GM19468 (cell line): ENCODE measurements around the gene ZCCHC12.
A peak's percentile ranks its signal among the peaks of the same experiment; 100 is the strongest.
"Not testable (repeated sequence)": the region's sequence is repeated elsewhere in the genome, so short reads cannot be mapped to it uniquely, and the experiment has no call there.

Experiments
- ATAC-seq: cut with Tn5 transposase; IDR thresholded peaks from one replicate; pipeline ENCODE4 v1.9.1; 2021; ENCODE audit warnings: mild to moderate bottlenecking, moderate library complexity, moderate number of reproducible peaks; ENCODE audit not compliant: unreplicated experiment; ENCODE audit errors: extremely low read depth

Gene ZCCHC12

DNA sequence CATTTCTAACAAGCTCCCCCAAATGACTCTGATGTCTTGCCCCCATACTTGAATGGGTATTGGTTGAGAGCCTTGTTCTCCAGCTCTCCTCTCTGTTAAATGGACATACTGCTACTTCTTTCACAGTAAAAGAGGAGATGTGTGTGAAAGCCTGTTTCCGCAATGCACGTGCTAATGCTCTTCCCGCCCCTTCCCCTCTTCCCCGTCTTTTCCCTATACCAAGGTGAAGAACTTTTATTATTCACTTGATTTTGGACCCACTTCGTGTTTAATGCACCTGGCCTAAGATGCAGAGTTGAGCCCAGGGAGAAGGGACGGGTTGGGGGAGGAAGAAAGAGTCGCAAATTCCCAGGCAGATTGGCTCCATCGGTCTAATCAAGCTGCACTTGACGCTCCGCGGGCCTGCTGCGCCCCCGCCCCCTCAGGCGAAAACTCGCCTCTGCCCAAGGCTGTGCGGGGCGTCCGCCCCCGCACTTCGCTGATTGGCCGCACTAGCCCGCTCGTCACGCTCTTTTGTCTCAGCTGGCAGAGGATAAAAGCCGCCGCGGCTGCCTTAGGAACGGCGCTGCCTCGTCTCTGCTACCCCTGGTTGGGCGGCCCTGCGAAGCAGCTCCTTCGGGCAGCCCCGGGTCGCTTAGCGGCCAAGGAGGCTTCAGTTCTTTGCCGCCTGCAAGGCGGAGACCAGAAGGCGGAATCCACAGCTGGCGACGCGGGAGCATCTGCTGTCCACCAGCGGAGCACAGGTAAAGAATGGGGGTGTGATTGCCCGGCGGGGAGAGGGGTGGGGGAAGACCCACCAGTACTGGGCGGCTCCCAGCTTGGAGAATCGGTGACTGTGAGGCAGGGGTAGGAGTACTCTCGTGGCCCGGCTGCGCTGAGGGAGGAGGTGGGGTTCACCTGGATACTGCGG, at the start of gene ZCCHC12:
ZCCHC12 (plus strand) TSS at position 562 of the 910 bp plus-strand sequence. CDS start 1,421 bp downstream, outside the sequence.
- peak; percentile 39 for ATAC-seq

DNA sequence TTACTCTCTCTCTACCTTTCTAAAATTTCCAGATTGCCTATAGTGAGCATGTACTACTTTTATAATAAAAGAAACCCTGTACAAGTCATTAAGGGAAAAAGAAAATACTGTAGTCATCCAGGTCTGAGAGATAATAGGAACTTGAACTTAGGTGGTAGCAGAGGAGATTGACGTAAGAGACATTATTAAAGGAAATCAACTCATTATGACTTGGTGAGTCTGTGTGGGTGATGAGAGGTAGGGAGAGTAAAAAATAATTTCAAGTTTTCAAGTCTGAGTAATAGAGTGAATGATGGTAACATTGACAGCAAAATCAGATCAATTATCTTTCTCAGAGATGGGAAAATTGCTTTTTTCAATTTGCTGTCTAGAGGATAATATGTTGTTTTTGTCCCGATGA, 44.0 kb upstream of the ZCCHC12 start:
- no peak for ATAC-seq

DNA sequence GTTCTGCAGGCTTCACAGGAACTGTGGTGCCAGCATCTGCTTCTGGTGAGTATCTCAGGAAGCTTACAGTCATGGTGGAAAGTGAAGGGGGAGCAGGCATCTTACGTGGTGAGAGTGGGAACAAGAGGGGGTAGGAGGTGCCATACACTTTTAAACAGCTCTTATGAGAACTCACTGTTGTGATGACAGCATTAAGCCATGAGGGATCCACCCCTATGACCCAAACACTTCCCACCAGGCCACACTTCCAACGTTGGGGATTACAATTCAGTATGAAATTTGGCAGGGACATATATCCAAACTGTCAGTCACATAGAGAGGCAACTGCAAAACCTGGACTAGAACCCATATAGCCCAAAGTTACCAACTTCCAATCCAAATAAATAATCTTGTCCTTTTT, 43.1 kb upstream of the ZCCHC12 start:
- ATAC-seq = no peak

DNA sequence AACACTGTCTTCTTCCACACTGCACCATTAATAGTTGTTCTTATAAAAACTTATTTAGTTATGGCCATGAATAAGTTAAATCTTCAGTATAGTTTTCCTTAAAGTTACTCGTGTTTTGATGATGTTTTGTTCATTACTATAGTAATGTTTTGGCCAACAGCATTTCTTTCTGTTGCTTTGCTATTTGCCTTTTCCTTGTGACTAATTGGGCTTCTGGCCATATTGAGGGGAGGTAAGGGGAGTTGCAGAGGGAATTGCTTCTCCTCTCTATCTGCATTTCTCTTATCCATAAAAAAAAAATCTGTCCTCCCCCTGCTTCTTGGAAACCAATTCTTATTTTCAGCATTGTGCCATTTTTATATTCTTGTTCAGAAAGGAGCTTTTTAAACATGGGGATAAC, 42.7 kb upstream of the ZCCHC12 start:
- ATAC-seq = no peak

DNA sequence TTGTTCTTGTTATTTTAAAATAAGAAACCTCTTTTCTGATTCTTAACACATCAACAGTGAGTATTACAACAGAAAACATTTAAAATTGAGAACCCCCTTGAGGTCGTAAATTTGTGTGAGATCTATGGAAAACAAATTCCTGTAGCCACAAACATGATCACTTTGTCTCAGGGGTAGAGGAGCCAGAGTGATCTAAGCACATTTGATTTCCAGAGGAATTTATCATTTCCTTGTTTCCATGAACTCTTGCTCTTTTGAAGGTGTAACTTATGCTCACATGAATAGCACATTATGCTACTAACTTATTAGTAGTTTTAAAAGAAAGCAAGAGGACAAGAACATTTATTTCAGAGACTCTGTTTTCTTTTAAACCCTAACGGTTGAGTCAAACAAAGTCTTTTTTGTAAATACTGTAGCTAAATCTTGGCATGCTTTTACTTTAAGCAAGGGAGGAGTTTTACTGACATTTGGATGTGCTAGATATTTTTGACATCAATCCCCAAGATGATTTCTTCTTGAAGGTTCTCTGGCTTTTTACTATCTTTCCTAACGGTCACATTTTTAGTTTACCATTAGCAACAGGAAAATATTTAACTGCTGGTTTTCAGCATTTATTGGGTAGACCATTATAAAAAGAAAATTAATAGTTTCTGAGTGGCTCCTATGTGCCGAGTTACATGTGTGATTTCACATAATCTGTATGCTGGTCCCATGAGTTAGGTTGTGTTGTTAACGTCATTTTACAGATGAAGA, 27.9 kb upstream of the ZCCHC12 start:
- no peak for ATAC-seq

DNA sequence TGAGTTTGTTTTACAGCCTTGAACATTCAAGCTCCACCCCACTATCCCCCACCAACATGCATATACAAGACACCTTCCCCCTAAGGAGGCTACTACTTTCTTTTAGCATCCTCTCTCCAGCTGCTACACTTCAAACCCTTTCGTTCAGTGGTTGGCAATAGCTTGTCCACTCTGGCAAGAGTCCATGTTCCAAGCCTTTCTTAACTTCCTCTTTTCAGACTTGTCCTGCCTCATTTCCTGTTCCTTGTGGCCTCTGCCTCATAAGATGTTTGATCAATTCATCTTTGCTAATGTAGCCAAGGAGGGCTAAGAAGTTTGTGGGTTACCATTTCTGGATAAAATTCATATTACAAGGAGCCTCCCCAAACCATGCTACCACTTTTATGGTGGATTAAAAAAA, 20.8 kb upstream of the ZCCHC12 start:
- ATAC-seq = no peak

DNA sequence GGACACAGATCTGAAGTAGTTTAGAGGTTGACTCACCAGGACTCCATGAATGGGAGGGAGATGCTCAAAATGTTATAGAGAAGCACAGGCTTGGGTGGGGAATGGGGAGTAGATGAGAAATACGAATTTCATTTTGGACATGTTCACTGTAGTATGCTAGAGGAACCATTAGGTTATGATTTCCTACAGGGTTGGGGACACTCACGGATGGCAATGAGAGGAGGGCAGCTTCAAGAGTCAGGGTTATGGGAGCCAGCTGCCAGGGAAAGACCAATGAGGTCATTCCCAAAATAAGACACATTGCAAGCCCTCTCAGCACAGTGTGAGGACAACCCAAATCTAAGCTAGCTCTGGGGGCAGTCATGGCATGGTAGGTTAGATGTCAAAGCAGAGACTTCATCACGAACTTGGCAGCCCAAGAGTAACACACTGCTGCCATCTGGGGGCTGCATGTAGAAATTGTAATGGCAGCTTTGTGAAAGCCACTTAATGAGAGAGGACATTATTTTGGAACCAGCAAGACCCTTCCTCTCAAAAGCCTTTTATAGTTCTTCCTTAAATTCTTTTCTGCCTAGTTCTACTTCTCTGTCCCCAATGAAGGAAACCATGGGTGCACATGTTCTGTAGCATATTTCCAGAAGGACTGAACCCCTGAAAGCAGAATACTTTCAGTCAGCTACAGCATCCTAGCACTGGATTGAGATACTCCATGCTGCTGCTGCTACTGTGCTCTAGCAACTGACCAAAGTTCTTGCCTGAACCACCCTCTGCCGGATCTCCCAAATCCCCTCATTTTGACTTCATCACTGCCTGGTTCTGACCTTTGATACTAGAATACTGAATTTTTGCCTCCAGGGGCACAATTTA, 16.2 kb upstream of the ZCCHC12 start:
- no peak for ATAC-seq

DNA sequence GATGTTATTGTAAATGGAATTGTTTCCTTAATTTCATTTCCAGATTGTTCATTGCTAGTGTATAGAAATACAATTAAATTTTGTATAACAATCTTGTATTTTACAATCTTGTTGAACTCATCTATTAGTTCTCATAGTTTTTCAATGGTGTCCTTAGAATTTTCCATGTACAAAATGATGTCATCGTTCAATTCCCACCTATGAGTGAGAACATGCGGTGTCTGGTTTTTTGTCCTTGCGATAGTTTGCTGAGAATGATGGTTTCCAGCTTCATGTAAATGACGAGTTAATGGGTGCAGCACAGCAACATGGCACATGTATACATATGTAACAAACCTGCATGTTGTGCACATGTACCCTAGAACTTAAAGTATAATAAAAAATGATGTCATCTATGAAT, 6.4 kb upstream of the ZCCHC12 start:
- not testable (repeated sequence) for ATAC-seq

DNA sequence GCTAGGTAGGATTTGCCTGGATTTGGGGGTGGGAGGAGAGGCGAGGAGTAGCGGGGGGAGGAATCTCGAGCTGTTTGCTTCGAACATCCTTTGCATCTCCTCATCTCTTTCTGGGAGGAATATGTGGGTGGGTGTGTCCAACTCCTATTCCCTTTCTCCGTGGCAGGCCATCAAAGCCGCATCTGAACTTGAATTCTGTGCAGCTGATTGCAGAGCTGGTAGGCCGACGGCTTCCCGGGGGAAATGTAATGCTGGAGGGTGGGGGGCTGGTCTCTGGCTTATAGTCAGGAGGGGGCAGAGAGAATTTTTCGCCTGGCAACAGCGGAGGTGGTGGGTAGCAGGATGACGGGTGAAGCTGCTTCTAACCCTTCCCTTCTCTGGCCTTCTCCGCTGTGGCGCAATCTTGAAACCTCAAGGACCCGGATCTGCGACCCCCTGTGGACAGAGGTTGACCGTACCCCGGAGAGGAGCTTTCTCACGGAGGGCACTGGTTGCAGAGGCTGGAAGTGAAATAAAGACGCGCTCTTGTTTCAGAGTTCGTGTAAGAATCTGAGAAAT, 628 bp downstream of the ZCCHC12 start:
- ATAC-seq = no peak

DNA sequence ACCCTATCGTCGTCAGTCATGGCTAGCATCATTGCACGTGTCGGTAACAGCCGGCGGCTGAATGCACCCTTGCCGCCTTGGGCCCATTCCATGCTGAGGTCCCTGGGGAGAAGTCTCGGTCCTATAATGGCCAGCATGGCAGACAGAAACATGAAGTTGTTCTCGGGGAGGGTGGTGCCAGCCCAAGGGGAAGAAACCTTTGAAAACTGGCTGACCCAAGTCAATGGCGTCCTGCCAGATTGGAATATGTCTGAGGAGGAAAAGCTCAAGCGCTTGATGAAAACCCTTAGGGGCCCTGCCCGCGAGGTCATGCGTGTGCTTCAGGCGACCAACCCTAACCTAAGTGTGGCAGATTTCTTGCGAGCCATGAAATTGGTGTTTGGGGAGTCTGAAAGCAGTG, 1.6 kb downstream of the ZCCHC12 start:
- ATAC-seq = no peak

DNA sequence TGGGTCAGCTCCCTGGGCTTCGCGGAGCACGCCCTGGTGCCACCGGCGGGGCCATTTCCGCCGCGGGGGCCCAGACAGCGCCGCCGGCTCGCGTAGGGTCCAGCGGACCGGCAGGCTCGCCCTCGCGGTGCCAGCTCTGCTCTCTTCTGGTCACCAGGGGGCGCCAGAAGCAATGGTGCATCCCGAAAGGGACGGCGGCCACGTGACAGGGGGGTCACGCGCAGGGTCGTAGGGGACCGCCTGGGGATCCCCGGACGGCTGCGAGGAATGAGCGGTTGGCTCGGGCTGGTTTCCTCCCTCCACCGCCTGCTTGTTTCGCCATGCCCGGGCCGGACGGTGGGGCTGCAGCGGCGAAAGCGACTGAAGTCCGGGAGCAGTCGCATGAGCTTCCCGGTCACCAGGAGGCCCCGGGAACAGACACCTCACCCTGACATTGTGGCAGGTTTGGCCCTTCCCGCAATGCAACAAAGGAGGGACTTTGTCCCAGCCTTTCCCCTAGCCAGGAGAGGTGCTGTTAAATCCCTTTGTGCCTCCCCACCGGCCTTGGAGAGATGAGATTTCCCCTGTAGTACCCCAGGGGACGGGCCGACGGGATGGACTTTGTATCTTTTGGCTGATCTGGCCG, 15.8 kb downstream of the ZCCHC12 start:
- peak; percentile 19 for ATAC-seq

DNA sequence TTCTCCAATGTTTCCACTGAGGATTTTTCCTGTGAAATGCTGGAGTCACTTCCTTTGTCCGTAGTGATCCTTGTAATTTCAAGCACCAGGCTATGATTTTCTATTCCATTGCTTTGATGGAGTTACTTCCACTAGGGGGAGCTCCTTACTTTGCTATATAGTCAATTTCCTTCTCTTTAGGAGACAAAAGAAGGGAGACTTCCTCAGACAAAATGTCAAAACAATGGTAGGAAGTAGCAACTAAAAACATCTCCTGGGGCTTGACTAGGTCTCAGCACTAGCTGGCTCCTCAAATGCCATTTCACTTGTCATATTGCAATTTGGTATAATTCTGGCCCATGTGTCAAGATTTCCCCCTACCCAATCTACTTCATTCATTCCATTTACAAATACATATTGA, 24.1 kb downstream of the ZCCHC12 start:
- no peak for ATAC-seq

DNA sequence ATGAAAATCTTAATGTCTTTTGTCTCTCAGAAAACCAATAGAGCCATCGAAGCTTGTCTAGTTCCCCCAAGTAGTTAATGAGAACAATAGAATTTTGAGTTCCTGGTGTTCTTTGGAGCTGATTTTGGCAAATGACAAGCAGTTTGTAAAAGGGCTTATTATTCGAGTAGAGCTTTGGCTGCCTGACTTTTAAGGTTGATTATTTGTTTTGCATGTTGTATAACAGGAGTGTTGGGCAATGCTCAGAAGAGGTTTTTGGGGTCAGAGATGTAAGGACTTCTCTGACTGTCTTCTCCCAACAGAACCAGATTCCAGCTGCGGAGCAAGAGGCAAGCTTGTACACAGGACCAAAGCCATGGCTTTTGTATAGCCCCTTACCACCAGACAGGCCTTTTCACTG, 30.0 kb downstream of the ZCCHC12 start:
- ATAC-seq = no peak

DNA sequence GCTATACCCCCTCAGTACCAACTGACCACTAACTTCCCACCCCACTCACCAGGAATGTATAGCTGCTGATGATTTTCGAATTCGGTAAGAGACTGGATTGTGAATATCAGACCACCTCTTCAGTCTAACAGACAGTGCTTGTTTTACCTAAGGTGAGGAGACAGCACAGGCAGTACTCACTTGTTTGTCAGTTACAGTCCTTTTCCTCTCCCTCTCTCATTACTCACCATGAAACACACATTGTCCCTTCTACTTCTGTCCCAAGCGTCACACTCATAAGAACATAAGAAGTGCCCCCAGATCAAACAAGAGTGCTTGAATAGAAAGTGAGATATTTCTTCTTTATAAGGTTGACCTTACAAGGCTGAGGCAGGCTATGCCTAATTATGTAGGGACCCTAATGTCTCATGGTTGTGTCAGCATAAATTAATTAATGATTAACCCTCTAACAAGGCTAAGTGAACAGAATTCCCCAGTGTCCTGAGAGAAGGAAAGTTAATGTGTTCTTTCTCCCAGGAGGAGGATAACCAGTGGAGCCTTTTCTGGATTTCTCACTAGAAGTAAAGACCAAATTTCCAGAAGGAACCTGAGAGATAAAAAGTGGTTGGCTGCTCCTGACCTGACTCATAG, 32.2 kb downstream of the ZCCHC12 start:
- ATAC-seq = no peak

DNA sequence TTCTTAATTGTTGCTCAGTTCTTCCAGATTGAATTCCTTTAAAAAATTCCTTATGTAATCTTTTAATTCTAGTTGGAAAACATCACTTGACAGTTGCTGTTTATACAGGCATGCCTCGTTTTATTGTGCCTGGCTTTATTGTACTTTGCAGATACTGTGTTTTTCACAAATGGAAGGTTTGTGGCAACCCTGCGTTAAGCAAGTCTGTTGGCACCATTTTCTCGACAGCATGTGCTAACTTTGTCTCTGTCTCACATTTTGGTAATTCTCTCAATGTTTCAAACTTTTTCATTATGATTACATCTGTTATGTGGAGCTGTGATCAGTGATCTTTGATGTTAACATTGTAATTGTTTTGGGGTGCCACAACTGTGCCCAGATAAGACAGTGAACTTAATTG, 33.4 kb downstream of the ZCCHC12 start:
- ATAC-seq = no peak

DNA sequence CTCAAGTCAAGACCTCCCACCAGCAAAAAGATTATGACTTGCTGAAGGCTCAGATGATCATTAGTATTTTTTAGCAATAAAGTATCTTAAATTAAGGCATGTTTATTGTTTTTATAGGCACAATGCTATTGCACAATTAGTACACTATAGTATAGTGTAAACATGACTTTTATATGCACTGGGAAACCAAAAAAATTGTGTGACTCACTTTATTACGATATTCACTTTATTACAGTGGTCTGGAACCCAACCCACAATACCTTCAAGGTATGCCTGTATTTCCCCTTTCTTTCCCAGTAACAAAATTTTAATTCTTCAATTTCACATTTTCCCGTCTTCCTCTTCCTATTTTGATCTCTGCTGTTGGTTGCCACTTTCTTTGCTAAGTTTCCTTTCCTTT, 37.7 kb downstream of the ZCCHC12 start:
- ATAC-seq = no peak

DNA sequence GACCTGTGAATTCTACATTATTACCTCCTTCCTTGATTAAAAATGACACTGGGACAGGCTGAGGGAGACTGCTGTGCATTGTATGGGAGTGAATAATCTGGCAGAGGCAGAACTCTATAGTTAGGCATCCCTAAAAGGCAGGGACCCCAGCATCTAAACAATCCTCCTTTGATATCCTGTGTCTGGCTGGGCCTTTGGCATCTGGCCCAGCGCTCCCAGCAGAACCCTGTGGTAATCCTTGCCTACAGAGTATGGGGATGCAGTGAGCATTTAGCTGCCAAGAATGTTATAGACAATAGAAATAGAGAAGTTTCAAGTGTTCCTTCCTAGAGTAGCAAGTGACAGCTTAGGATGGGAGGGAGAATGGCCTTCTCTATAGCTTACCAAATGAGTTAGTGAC, 38.5 kb downstream of the ZCCHC12 start:
- no peak for ATAC-seq

DNA sequence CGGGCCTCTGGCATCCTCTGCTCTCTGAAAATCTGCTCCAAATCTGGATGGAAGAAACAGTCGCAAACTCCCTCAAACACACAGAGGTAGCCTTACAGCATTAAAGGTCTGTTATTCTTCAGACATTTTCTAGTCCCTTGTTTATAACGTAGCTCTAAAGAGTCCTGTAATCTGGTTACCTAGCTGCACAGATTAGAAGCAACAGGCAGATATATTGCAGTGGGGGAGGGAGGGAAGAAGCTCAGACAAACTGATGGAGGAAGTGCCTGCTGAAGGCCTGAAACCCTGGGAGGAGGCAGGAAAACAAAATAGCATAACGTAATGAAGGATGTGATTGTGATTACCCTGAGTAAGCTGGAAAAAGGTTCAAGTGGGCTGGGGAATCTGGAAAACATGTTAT, 39.4 kb downstream of the ZCCHC12 start:
- ATAC-seq = no peak

DNA sequence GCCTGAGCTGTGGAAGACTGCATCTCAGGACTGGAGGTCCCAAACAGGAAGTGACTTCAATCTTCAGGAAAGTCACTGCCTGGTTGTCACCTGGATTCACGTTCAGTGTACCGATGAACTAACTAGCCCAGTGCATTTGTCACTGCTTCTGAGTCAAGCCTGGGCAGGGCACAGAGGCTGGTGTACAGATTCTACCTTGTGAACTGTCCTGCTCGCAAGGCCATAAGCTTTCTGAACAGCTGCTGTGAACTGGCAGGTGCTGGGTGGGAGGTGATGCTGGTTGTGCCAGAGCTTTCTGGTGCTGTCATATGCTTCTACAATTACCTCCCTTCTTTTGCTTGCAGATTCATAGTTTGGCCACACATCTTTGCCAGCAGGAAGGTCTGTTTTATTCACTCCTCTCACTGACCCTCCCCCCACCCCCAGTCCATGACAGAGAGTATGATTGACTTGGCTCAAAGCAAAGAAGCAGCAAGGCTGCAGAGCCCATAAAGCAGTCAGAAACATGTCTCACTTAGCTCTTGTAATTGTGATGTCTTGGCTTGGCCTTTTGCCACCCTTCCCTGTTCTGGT, 40.5 kb downstream of the ZCCHC12 start:
- no peak for ATAC-seq
